ENCODE measurements around the gene CD99L2. TPM values are rescaled to one million over a fixed set of nuclear protein-coding genes. Genes with fewer than 3 reads are reported as not detected.

Gene CD99L2
- total and polyA plus RNA-seq, 4 donors, result 45.0 to 130 (median 108) TPM

GRCh38 chrX:150769408-150769807, 129.1 kb downstream of the CD99L2 start:
- Histone ChIP-seq H3K27ac (ENCODE audit: low read depth, low read length) (no peak overlapping the region), H3K4me3 (ENCODE audit: low read depth, low read length) (no peak overlapping the region), H3K36me3 (ENCODE audit: control insufficient read depth, insufficient read depth, low read length) (peaks cover 54% of the 10 kb centered on the region), H3K27me3 (ENCODE audit: control insufficient read depth, insufficient read depth, low read length) (no peaks in the 10 kb centered on the region), H3K9me3 (ENCODE audit: control insufficient read depth, insufficient read depth, low read length) (no peaks in the 10 kb centered on the region), H3K4me1 (ENCODE audit: control insufficient read depth, insufficient read depth, low read length) (peaks cover 1% of the 10 kb centered on the region)
- no peak for DNase-seq (ENCODE audit: low read depth in 4 of 6, low spot score in 6 of 6)
- 88% methylated on average over 13 of the region's 13 CpGs for WGBS (ENCODE audit: insufficient coverage)

- DNase-seq (ENCODE audit: low read depth in 4 of 6, low spot score in 6 of 6), result no peak
- Histone ChIP-seq H3K27ac (ENCODE audit: low read depth, low read length) (no peak overlapping the region), H3K4me3 (ENCODE audit: low read depth, low read length) (no peak overlapping the region), H3K4me1 (ENCODE audit: control insufficient read depth, insufficient read depth, low read length) (peaks cover 2% of the 10 kb centered on the region), H3K9me3 (ENCODE audit: control insufficient read depth, insufficient read depth, low read length) (no peaks in the 10 kb centered on the region), H3K36me3 (ENCODE audit: control insufficient read depth, insufficient read depth, low read length) (peaks cover 58% of the 10 kb centered on the region), H3K27me3 (ENCODE audit: control insufficient read depth, insufficient read depth, low read length) (no peaks in the 10 kb centered on the region)
- 87% methylated on average over 19 of the region's 19 CpGs for WGBS (ENCODE audit: insufficient coverage)
These were observed 129.8 kb downstream of the CD99L2 start for GRCh38 chrX:150768580-150769190.

GRCh38 chrX:150768132-150768485, 130.4 kb downstream of the CD99L2 start:
- WGBS (ENCODE audit: insufficient coverage), result 83% methylated on average over 10 of the region's 10 CpGs
- DNase-seq (ENCODE audit: low read depth in 4 of 6, low spot score in 6 of 6), result no peak
- no peak overlapping the region for H3K27ac ChIP-seq (ENCODE audit: low read depth, low read length)
- H3K4me1 ChIP-seq (ENCODE audit: control insufficient read depth, insufficient read depth, low read length), result peaks cover 8% of the 10 kb centered on the region
- H3K4me3 ChIP-seq (ENCODE audit: low read depth, low read length), result no peak overlapping the region
- H3K36me3 ChIP-seq (ENCODE audit: control insufficient read depth, insufficient read depth, low read length), result peaks cover 63% of the 10 kb centered on the region
- no peaks in the 10 kb centered on the region for H3K27me3 ChIP-seq (ENCODE audit: control insufficient read depth, insufficient read depth, low read length)
- H3K9me3 ChIP-seq (ENCODE audit: control insufficient read depth, insufficient read depth, low read length), result no peaks in the 10 kb centered on the region

GRCh38 chrX:150767475-150768131, 130.9 kb downstream of the CD99L2 start:
- Histone ChIP-seq H3K27me3 (ENCODE audit: control insufficient read depth, insufficient read depth, low read length) (no peaks in the 10 kb centered on the region), H3K4me1 (ENCODE audit: control insufficient read depth, insufficient read depth, low read length) (peaks cover 12% of the 10 kb centered on the region), H3K27ac (ENCODE audit: low read depth, low read length) (no peak overlapping the region), H3K4me3 (ENCODE audit: low read depth, low read length) (no peak overlapping the region), H3K36me3 (ENCODE audit: control insufficient read depth, insufficient read depth, low read length) (peaks cover 62% of the 10 kb centered on the region), H3K9me3 (ENCODE audit: control insufficient read depth, insufficient read depth, low read length) (no peaks in the 10 kb centered on the region)
- 81% methylated on average over 14 of the region's 17 CpGs for WGBS (ENCODE audit: insufficient coverage)
- DNase-seq (ENCODE audit: low read depth in 4 of 6, low spot score in 6 of 6), result no peak

- H3K4me3 ChIP-seq (ENCODE audit: low read depth, low read length), result no peak overlapping the region
- peaks cover 68% of the 10 kb centered on the region for H3K36me3 ChIP-seq (ENCODE audit: control insufficient read depth, insufficient read depth, low read length)
- H3K9me3 ChIP-seq (ENCODE audit: control insufficient read depth, insufficient read depth, low read length), result no peaks in the 10 kb centered on the region
- DNase-seq (ENCODE audit: low read depth in 4 of 6, low spot score in 6 of 6), result no peak
- WGBS (ENCODE audit: insufficient coverage), result 81% methylated on average over 9 of the region's 9 CpGs
- no peak overlapping the region for H3K27ac ChIP-seq (ENCODE audit: low read depth, low read length)
- no peaks in the 10 kb centered on the region for H3K27me3 ChIP-seq (ENCODE audit: control insufficient read depth, insufficient read depth, low read length)
- peaks cover 15% of the 10 kb centered on the region for H3K4me1 ChIP-seq (ENCODE audit: control insufficient read depth, insufficient read depth, low read length)
These were observed 131.4 kb downstream of the CD99L2 start for GRCh38 chrX:150767045-150767395.

GRCh38 chrX:150766351-150767044, 132.0 kb downstream of the CD99L2 start:
- no peaks in the 10 kb centered on the region for H3K9me3 ChIP-seq (ENCODE audit: control insufficient read depth, insufficient read depth, low read length)
- H3K36me3 ChIP-seq (ENCODE audit: control insufficient read depth, insufficient read depth, low read length), result peaks cover 67% of the 10 kb centered on the region
- no peaks in the 10 kb centered on the region for H3K27me3 ChIP-seq (ENCODE audit: control insufficient read depth, insufficient read depth, low read length)
- no peak overlapping the region for H3K4me3 ChIP-seq (ENCODE audit: low read depth, low read length)
- DNase-seq (ENCODE audit: low read depth in 4 of 6, low spot score in 6 of 6), result peak in 1 of 6 donors; percentile 5
- H3K4me1 ChIP-seq (ENCODE audit: control insufficient read depth, insufficient read depth, low read length), result peaks cover 15% of the 10 kb centered on the region
- H3K27ac ChIP-seq (ENCODE audit: low read depth, low read length), result no peak overlapping the region
- 79% methylated on average over 12 of the region's 13 CpGs for WGBS (ENCODE audit: insufficient coverage)

GRCh38 chrX:150765782-150766350, 132.6 kb downstream of the CD99L2 start:
- DNase-seq (ENCODE audit: low read depth in 4 of 6, low spot score in 6 of 6), result no peak
- H3K9me3 ChIP-seq (ENCODE audit: control insufficient read depth, insufficient read depth, low read length), result no peaks in the 10 kb centered on the region
- H3K36me3 ChIP-seq (ENCODE audit: control insufficient read depth, insufficient read depth, low read length), result peaks cover 61% of the 10 kb centered on the region
- peaks cover 15% of the 10 kb centered on the region for H3K4me1 ChIP-seq (ENCODE audit: control insufficient read depth, insufficient read depth, low read length)
- no peaks in the 10 kb centered on the region for H3K27me3 ChIP-seq (ENCODE audit: control insufficient read depth, insufficient read depth, low read length)
- 88% methylated on average over 17 of the region's 19 CpGs for WGBS (ENCODE audit: insufficient coverage)
- H3K27ac ChIP-seq (ENCODE audit: low read depth, low read length), result no peak overlapping the region
- no peak overlapping the region for H3K4me3 ChIP-seq (ENCODE audit: low read depth, low read length)

- no peak for DNase-seq (ENCODE audit: low read depth in 4 of 6, low spot score in 6 of 6)
- no peaks in the 10 kb centered on the region for H3K27me3 ChIP-seq (ENCODE audit: control insufficient read depth, insufficient read depth, low read length)
- peaks cover 55% of the 10 kb centered on the region for H3K36me3 ChIP-seq (ENCODE audit: control insufficient read depth, insufficient read depth, low read length)
- no peaks in the 10 kb centered on the region for H3K9me3 ChIP-seq (ENCODE audit: control insufficient read depth, insufficient read depth, low read length)
- peaks cover 15% of the 10 kb centered on the region for H3K4me1 ChIP-seq (ENCODE audit: control insufficient read depth, insufficient read depth, low read length)
- H3K4me3 ChIP-seq (ENCODE audit: low read depth, low read length), result no peak overlapping the region
- no peak overlapping the region for H3K27ac ChIP-seq (ENCODE audit: low read depth, low read length)
- WGBS (ENCODE audit: insufficient coverage), result 67% methylated on average over 6 of the region's 9 CpGs
These were observed 133.2 kb downstream of the CD99L2 start for GRCh38 chrX:150765237-150765636.

- H3K36me3 ChIP-seq (ENCODE audit: control insufficient read depth, insufficient read depth, low read length), result peaks cover 49% of the 10 kb centered on the region
- H3K9me3 ChIP-seq (ENCODE audit: control insufficient read depth, insufficient read depth, low read length), result no peaks in the 10 kb centered on the region
- DNase-seq (ENCODE audit: low read depth in 4 of 6, low spot score in 6 of 6), result no peak
- WGBS (ENCODE audit: insufficient coverage), result 80% methylated on average over 8 of the region's 9 CpGs
- H3K4me3 ChIP-seq (ENCODE audit: low read depth, low read length), result no peak overlapping the region
- H3K4me1 ChIP-seq (ENCODE audit: control insufficient read depth, insufficient read depth, low read length), result peaks cover 15% of the 10 kb centered on the region
- H3K27me3 ChIP-seq (ENCODE audit: control insufficient read depth, insufficient read depth, low read length), result no peaks in the 10 kb centered on the region
- no peak overlapping the region for H3K27ac ChIP-seq (ENCODE audit: low read depth, low read length)
These were observed 134.7 kb downstream of the CD99L2 start for GRCh38 chrX:150763810-150764209.
